Measurements from ENCODE around the gene LONRF2. TPM values are rescaled to one million over a fixed set of nuclear protein-coding genes. Genes with fewer than 3 reads are reported as not detected.
A peak's percentile ranks its signal among the peaks of the same experiment; 100 is the strongest.

Gene LONRF2
- total RNA-seq, 4 donors from 2014 or later = 1.3 to 2.5 (median 2.0) TPM

- Histone ChIP-seq H3K4me3 (no peak overlapping the region), H3K27ac (no peak overlapping the region), H3K36me3 (no peaks in the 10 kb centered on the region), H3K4me1 (no peaks in the 10 kb centered on the region), H3K27me3 (no peaks in the 10 kb centered on the region), H3K9me3 (no peaks in the 10 kb centered on the region)
- WGBS = 63% methylated on average over 2 of the region's 2 CpGs
- TF ChIP-seq EP300 (IDR thresholded peaks at IDR 0.05) = no peak
- DNase-seq (ENCODE audit: low spot score in 2 of 2) = peak in 1 of 2 donors; percentile 21
These were observed 91.5 kb downstream of the LONRF2 start for GRCh38 chr2:100230754-100231153.

GRCh38 chr2:100228967-100229366, 93.3 kb downstream of the LONRF2 start:
- no peaks in the 10 kb centered on the region for H3K36me3 ChIP-seq

GRCh38 chr2:100228415-100228814, 93.9 kb downstream of the LONRF2 start:
- Histone ChIP-seq H3K27me3 (no peaks in the 10 kb centered on the region), H3K36me3 (no peaks in the 10 kb centered on the region), H3K27ac (no peak overlapping the region), H3K4me1 (no peaks in the 10 kb centered on the region), H3K9me3 (no peaks in the 10 kb centered on the region), H3K4me3 (no peak overlapping the region)
- no peak for DNase-seq (ENCODE audit: low spot score in 2 of 2)
- WGBS = 90% methylated on average over 3 of the region's 3 CpGs
- no peak for TF ChIP-seq EP300 (IDR thresholded peaks at IDR 0.05)

More at GRCh38 chr2:100228967-100229366, 93.3 kb downstream of the LONRF2 start:
- Histone ChIP-seq H3K9me3 (no peaks in the 10 kb centered on the region), H3K27me3 (no peaks in the 10 kb centered on the region), H3K27ac (no peak overlapping the region), H3K4me3 (no peak overlapping the region), H3K4me1 (no peaks in the 10 kb centered on the region)
- 95% methylated on average over 1 of the region's 1 CpG for WGBS
- no peak for TF ChIP-seq POLR2AphosphoS5 (IDR thresholded peaks at IDR 0.05)
- TF ChIP-seq POLR2A (IDR thresholded peaks at IDR 0.05) = no peak
- TF ChIP-seq CTCF (IDR thresholded peaks at IDR 0.05) = no peak
- no peak for TF ChIP-seq EP300 (IDR thresholded peaks at IDR 0.05)
- no peak for DNase-seq (ENCODE audit: low spot score in 2 of 2)

GRCh38 chr2:100224988-100225710, 97.2 kb downstream of the LONRF2 start:
- H3K9me3 ChIP-seq = no peaks in the 10 kb centered on the region
- H3K4me1 ChIP-seq = no peaks in the 10 kb centered on the region
- no peak for DNase-seq (ENCODE audit: low spot score in 2 of 2)
- no peaks in the 10 kb centered on the region for H3K36me3 ChIP-seq
- H3K4me3 ChIP-seq = no peak overlapping the region
- no peak overlapping the region for H3K27ac ChIP-seq
- TF ChIP-seq POLR2AphosphoS5 (IDR thresholded peaks at IDR 0.05) (no peak), EP300 (IDR thresholded peaks at IDR 0.05) (no peak), CTCF (IDR thresholded peaks at IDR 0.05) (no peak), POLR2A (IDR thresholded peaks at IDR 0.05) (no peak)
- 44% methylated on average over 3 of the region's 3 CpGs for WGBS
- no peaks in the 10 kb centered on the region for H3K27me3 ChIP-seq

GRCh38 chr2:100223502-100223901, 98.8 kb downstream of the LONRF2 start:
- no peaks in the 10 kb centered on the region for H3K9me3 ChIP-seq
- no peak overlapping the region for H3K27ac ChIP-seq
- peak in 1 of 2 donors; percentile 32 for DNase-seq (ENCODE audit: low spot score in 2 of 2)
- no peak for TF ChIP-seq CTCF (IDR thresholded peaks at IDR 0.05)
- TF ChIP-seq POLR2A (IDR thresholded peaks at IDR 0.05) = no peak
- TF ChIP-seq EP300 (IDR thresholded peaks at IDR 0.05) = no peak
- TF ChIP-seq POLR2AphosphoS5 (IDR thresholded peaks at IDR 0.05) = no peak
- no peaks in the 10 kb centered on the region for H3K4me1 ChIP-seq
- H3K36me3 ChIP-seq = no peaks in the 10 kb centered on the region
- H3K4me3 ChIP-seq = no peak overlapping the region
- 91% methylated on average over 6 of the region's 6 CpGs for WGBS
- no peaks in the 10 kb centered on the region for H3K27me3 ChIP-seq

Other genes starting within 250 kb of the LONRF2 start
- gene AFF3, start 179.9 kb downstream of the LONRF2 start, total RNA-seq = 1 to 10 TPM; 3.1 to 5.0 (median 3.7) TPM
- gene CHST10, start 95.2 kb upstream of the LONRF2 start, total RNA-seq = 1 to 10 TPM in 3 of 4 donors, under 1 TPM in 1; 0.91 to 3.6 (median 2.6) TPM
- not detected for gene NMS, start 148.0 kb upstream of the LONRF2 start, total RNA-seq
- gene PDCL3, start 240.5 kb upstream of the LONRF2 start, total RNA-seq = 10 to 100 TPM; 20.8 to 22.9 (median 21.7) TPM